Spleen (tissue), 11 donors: ENCODE results near the gene AK2. TPM values are rescaled to one million over a fixed set of nuclear protein-coding genes. Genes with fewer than 3 reads are reported as not detected.
A peak's percentile ranks its signal among the peaks of the same experiment; 100 is the strongest.
"Not testable (repeated sequence)": the region's sequence is repeated elsewhere in the genome, so short reads cannot be mapped to it uniquely, and the experiment has no call there.

ENCODE experiments used
- DNase-seq: peaks from one replicate; pipeline ENCODE4 v3.0.0-alpha.2; 2020
- H3K27ac ChIP-seq, 8 donors: fragments of 200-600 bp; sonication (generic) in 7 of 8; 1 replicate in 4 of 8; 2 replicates in 4 of 8; pipeline versions ENCODE4 v1.5.0 to v1.8.0; 2016 to 2021; ENCODE audit warnings: inconsistent platforms in 4 of 8, mild to moderate bottlenecking in 4 of 8, moderate library complexity in 1 of 8
- H3K27me3 ChIP-seq, 7 donors: fragments of 200-600 bp; sonication (generic) in 6 of 7; replicated peaks in 1 of 7; 1 replicate in 4 of 7; 2 replicates in 3 of 7; pipeline versions ENCODE4 v1.5.0 to v1.8.0; 2016 to 2021; ENCODE audit warnings: inconsistent platforms in 3 of 7, mild to moderate bottlenecking in 1 of 7
- H3K36me3 ChIP-seq, 6 donors: fragments of 200-600 bp; sonication (generic) in 5 of 6; 1 replicate in 4 of 6; 2 replicates in 2 of 6; pipeline versions ENCODE4 v1.5.0 to v1.8.0; 2016 to 2021; ENCODE audit warnings: inconsistent platforms in 2 of 6
- H3K4me1 ChIP-seq, 6 donors: fragments of 200-600 bp; sonication (generic) in 5 of 6; 1 replicate in 3 of 6; 2 replicates in 3 of 6; pipeline versions ENCODE4 v1.5.0 to v1.8.0; 2016 to 2021; ENCODE audit warnings: inconsistent platforms in 3 of 6
- H3K4me3 ChIP-seq, 8 donors: fragments of 200-600 bp; sonication (generic) in 7 of 8; 1 replicate in 4 of 8; 2 replicates in 4 of 8; pipeline versions ENCODE4 v1.5.0 to v1.8.0; 2016 to 2021; ENCODE audit warnings: inconsistent platforms in 4 of 8, mild to moderate bottlenecking in 4 of 8, moderate library complexity in 2 of 8
- H3K9me3 ChIP-seq, 8 donors: fragments of 200-600 bp; sonication (generic) in 7 of 8; 1 replicate in 4 of 8; 2 replicates in 4 of 8; pipeline versions ENCODE4 v1.5.0 to v1.8.0; 2016 to 2021; ENCODE audit warnings: inconsistent platforms in 4 of 8
- POLR2A ChIP-seq, 3 donors: fragments of 450-650 bp; IDR thresholded peaks; one replicate each; pipeline ENCODE4 v1.5.1; 2017; ENCODE audit warnings: antibody characterized with exemption in 3 of 3, mild to moderate bottlenecking in 1 of 3
- POLR2AphosphoS5 ChIP-seq, 3 donors: sonication (generic); formaldehyde crosslinking; IDR thresholded peaks; one replicate each; pipeline ENCODE4 v1.5.1; 2017; ENCODE audit warnings: antibody characterized with exemption in 3 of 3
- WGBS, 5 donors: extraction: QIAGEN DNeasy Blood & Tissue Kit in 3 of 5; methylation state at CpG; one replicate each; pipeline versions ENCODE4 v1.1.5 to v1.1.7; 2013 to 2018; 5-methylcytosine and 5-hydroxymethylcytosine counted together
- intact Hi-C: fragments of 100-400 bp; cut with DNase I; formaldehyde crosslinking; loops from one replicate; pipeline ENCODE4 v1.15.0; 2023; ENCODE audit warnings: low total_unique reads
- polyA plus RNA-seq, 3 donors: library from polyadenylated mRNA; stranded (reverse); fragments of 200-250 nt; gene quantifications; one replicate each; pipeline ENCODE4 v1.2.1, GENCODE V29; 2013
- total RNA-seq, 7 donors: library from RNA; depleted of rRNA in 3 of 7; stranded (reverse); fragments of >200 nt in 3 of 7; fragmentation: NEBNext Ultra II Directional in 4 of 7; extraction: Animal tissue kit (Norgen Biotek cat#: 25700) in 4 of 7; gene quantifications; one replicate each; pipeline versions ENCODE4 v1.1.0 to v1.2.1, GENCODE V29; 2016 to 2021
- TF ChIP-seq, protein P1 (sequence below), 11 experiments: fragments of 200-600 bp in 7 of 11; fragments of 450-650 bp in 4 of 11; sonication (generic) in 4 of 11; IDR thresholded peaks in 8 of 11; conservative IDR thresholded peaks in 3 of 11; 1 replicate in 7 of 11; 2 replicates in 4 of 11; pipeline versions ENCODE4 v1.4.0 to v1.8.0; 2016 to 2021; ENCODE audit warnings: antibody characterized with exemption in 11 of 11, inconsistent platforms in 4 of 11, mild to moderate bottlenecking in 1 of 11
- donor health status: healthy with polysubstance abuse.
- donor health status: DM: no; HTN: no; CAD: no; lungs with moderate emphysema.
- donor health status: DM: no; HTN: no; CAD: no.
- donor health status: Bipolar disorder and iron deficiency.
- donor health status: healthy.
- donor health status: DM: no; HTN: no; CAD: no.
- donor health status: DM: yes; HTN: yes; CAD: no.

Gene AK2
- total and polyA plus RNA-seq, 10 donors, result 42.8 to 139 (median 92.3) TPM

DNA sequence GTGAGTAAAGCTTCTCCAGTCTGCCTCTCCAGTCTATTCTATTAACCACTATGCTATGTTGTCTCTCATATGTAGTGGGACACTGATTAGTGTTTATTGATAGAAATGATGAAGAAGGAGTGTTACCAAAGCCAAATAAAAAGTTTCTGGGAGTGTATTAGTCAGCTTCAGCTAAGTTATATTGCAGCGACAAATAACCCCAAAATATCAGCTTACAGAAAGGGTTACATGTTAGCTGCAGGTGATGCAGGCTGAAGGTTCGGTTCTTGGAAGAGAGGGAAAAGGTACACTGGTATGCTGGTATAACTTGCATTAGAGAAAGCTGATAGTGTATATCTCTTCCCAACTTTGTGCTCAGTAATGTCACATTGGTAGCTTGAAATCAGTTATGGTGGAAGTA lies 10.6 kb upstream of the AK2 start:
- no peak for DNase-seq
- no peak overlapping the region for H3K27ac ChIP-seq
- H3K9me3 ChIP-seq, result no peaks in the 10 kb centered on the region
- H3K4me3 ChIP-seq, result no peak overlapping the region
- 86 to 97% (median 95%) methylated on average over 2 of the region's 2 CpGs for WGBS, 5 donors
- peaks cover 0 to 35% (median 5%) of the 10 kb centered on the region in 6 donors for H3K4me1 ChIP-seq
- no peaks in the 10 kb centered on the region for H3K27me3 ChIP-seq
- intact Hi-C loops, result no loop called here
- H3K36me3 ChIP-seq, result no peaks in the 10 kb centered on the region
- TF ChIP-seq POLR2AphosphoS5 (IDR thresholded peaks at IDR 0.05), result no peak
- TF ChIP-seq, protein P1, sequence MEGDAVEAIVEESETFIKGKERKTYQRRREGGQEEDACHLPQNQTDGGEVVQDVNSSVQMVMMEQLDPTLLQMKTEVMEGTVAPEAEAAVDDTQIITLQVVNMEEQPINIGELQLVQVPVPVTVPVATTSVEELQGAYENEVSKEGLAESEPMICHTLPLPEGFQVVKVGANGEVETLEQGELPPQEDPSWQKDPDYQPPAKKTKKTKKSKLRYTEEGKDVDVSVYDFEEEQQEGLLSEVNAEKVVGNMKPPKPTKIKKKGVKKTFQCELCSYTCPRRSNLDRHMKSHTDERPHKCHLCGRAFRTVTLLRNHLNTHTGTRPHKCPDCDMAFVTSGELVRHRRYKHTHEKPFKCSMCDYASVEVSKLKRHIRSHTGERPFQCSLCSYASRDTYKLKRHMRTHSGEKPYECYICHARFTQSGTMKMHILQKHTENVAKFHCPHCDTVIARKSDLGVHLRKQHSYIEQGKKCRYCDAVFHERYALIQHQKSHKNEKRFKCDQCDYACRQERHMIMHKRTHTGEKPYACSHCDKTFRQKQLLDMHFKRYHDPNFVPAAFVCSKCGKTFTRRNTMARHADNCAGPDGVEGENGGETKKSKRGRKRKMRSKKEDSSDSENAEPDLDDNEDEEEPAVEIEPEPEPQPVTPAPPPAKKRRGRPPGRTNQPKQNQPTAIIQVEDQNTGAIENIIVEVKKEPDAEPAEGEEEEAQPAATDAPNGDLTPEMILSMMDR (IDR thresholded peaks at IDR 0.05 in 8 of 11, conservative IDR thresholded peaks at IDR 0.05 in 3 of 11), result no peak
- TF ChIP-seq POLR2A (IDR thresholded peaks at IDR 0.05), result no peak

DNA sequence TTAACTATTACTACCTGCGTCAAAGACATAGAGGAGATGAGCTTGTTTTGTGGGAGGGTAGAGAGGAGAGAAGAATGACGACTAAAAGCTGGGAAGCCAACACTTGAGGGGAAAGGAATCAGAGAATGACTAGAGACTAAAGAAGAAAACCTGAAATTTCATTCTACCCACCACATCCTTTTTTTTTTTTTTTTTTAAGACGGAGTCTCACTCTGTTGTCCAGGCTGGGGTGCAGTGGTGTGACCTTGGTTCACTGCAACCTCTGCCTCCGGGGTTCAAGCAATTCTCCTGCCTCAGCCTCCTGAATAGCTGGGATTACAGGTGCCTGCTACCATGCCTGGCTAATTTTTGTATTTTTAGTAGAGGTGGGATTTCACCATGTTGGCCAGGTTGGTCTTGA lies 9.6 kb upstream of the AK2 start:
- 63 to 90% (median 76%) methylated on average over 3 to 4 of the region's 4 CpGs for WGBS, 5 donors
- Histone ChIP-seq H3K4me1 (peaks cover 0 to 35% (median 5%) of the 10 kb centered on the region in 6 donors), H3K27ac (peak overlapping the region in 7 of 8 donors; percentile 39 to 81 (median 61)), H3K4me3 (peak overlapping the region in 1 of 8 donors; percentile 35)
- H3K9me3 ChIP-seq, H3K36me3 ChIP-seq, H3K27me3 ChIP-seq, DNase-seq, intact Hi-C loops: not testable (repeated sequence)

DNA sequence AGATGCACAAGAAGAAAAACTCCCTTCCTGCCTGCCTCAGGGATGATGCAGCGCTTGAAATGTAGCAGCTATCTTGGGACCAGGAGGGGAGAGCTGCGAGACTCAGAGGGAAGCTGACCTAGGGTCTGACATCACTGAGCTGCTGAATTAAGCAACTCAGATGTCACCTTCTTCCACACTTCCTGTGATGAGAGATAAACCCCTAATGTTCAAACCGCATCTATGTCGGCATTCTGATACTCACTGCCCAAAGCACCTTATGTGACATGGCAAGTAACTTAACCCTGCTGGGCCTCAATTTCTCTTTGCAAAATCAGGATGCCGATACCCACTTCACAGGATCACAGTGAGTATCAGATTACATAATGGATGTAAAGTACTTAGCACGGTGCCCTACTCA lies 9.1 kb upstream of the AK2 start:
- no peaks in the 10 kb centered on the region for H3K9me3 ChIP-seq
- no peaks in the 10 kb centered on the region for H3K36me3 ChIP-seq
- DNase-seq, result no peak
- H3K4me3 ChIP-seq, result peak overlapping the region in 1 of 8 donors; percentile 35
- WGBS, 5 donors, result 34 to 70% (median 48%) methylated on average over 6 of the region's 6 CpGs
- H3K27me3 ChIP-seq, result no peaks in the 10 kb centered on the region
- intact Hi-C loops, result no loop called here
- H3K4me1 ChIP-seq, result peaks cover 0 to 35% (median 5%) of the 10 kb centered on the region in 6 donors
- H3K27ac ChIP-seq, result peak overlapping the region in 7 of 8 donors; percentile 39 to 81 (median 61)
- TF ChIP-seq POLR2A (IDR thresholded peaks at IDR 0.05) (no peak), POLR2AphosphoS5 (IDR thresholded peaks at IDR 0.05) (peak in 1 of 3 donors; percentile 58)

DNA sequence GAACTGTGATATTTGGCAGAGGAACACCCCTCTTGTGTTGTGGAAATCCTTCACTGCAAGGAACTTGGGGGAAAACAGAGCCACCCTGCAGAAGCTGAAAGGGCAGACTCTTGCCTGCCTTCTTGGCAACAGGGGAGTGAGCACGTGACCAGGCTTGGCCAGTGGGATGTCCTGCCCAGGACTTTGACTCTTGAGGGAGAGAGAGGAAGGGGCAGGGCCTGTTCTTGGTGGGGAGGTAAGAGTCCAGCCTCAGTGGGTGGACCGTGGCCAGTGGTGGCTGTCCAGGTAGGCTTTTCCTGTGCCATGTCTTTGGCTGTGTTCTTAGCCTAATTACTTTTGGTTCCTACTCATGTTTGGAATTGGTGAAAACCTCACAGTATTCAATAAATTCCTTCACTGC lies 8.6 kb upstream of the AK2 start:
- Histone ChIP-seq H3K36me3 (no peaks in the 10 kb centered on the region), H3K4me3 (peak overlapping the region in 1 of 8 donors; percentile 35), H3K27me3 (no peaks in the 10 kb centered on the region), H3K4me1 (peaks cover 0 to 32% (median 3%) of the 10 kb centered on the region in 6 donors), H3K27ac (peak overlapping the region in 6 of 8 donors; percentile 55 to 81 (median 62)), H3K9me3 (no peaks in the 10 kb centered on the region)
- intact Hi-C loops, result no loop called here
- TF ChIP-seq, protein P1 (IDR thresholded peaks at IDR 0.05 in 8 of 11, conservative IDR thresholded peaks at IDR 0.05 in 3 of 11), result no peak
- TF ChIP-seq POLR2AphosphoS5 (IDR thresholded peaks at IDR 0.05) (no peak), POLR2A (IDR thresholded peaks at IDR 0.05) (no peak)
- no peak for DNase-seq
- 33 to 69% (median 59%) methylated on average over 2 of the region's 2 CpGs for WGBS, 5 donors

DNA sequence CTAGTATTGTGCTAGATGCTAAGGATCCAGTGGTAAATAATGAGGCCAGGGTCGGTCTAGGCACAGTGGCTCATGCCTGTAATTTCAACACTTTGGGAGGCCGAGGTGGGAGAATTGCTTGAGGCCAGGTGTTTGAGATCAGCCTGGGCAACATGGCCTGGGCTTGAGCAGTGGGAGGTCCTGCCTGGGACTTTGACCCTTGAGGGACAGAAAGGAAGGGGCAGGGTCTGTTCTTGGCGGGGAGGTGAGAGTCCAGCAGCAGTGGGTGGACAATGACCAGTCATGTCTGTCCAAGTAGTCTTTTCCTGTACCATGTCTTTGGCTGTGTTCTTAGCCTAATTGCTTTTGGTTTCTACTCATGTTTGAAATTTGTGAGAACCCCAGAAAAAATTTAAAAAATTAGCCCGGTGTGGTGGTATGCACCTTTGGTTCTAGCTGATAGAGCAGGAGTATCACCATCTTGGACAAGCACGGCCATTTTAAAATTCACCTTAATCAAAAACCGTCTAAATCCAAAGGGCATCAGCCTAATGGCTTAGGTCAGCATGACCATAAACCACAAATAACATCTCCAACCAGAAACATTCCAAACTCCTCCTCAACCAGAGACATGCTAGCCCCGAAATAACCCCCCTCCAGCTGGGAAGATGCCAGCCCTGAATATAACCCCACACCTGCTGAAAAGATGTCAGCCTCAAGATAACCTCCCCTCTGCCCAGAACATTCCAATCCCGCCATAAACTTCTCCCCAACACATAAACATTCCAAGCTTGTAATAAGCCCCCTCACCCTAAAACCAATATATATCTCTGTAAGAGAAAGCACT lies 6.8 kb upstream of the AK2 start:
- TF ChIP-seq POLR2AphosphoS5 (IDR thresholded peaks at IDR 0.05) (no peak), POLR2A (IDR thresholded peaks at IDR 0.05) (no peak)
- TF ChIP-seq, protein P1 (IDR thresholded peaks at IDR 0.05 in 8 of 11, conservative IDR thresholded peaks at IDR 0.05 in 3 of 11), result no peak
- Histone ChIP-seq H3K27me3 (no peaks in the 10 kb centered on the region), H3K27ac (no peak overlapping the region), H3K4me3 (no peak overlapping the region), H3K9me3 (no peaks in the 10 kb centered on the region), H3K36me3 (no peaks in the 10 kb centered on the region), H3K4me1 (peaks cover 0 to 33% (median 0%) of the 10 kb centered on the region in 6 donors)
- 83 to 89% (median 85%) methylated on average over 8 of the region's 8 CpGs for WGBS, 5 donors
- DNase-seq, result no peak
- intact Hi-C loops, result no loop called here
